Activated CD4-positive, alpha-beta T cell treated with anti-CD3 and anti-CD28 coated beads for 1 hour (primary cell): Measurements from ENCODE around the gene SNRPA1.
A peak's percentile ranks its signal among the peaks of the same experiment; 100 is the strongest.
"Not testable (repeated sequence)": the region's sequence is repeated elsewhere in the genome, so short reads cannot be mapped to it uniquely, and the experiment has no call there.

ENCODE experiments used
- DNase-seq: peaks from one replicate; pipeline ENCODE4 v3.0.0-alpha.2; 2020

SNRPA1 gene

GRCh38 chr15:101293122-101293521 is 1.9 kb downstream of the SNRPA1 start:
- DNase-seq = no peak

GRCh38 chr15:101288905-101289513 is 6.0 kb downstream of the SNRPA1 start:
- no peak for DNase-seq

GRCh38 chr15:101287342-101287741 is 7.7 kb downstream of the SNRPA1 start:
- not testable (repeated sequence) for DNase-seq

- DNase-seq = no peak
Measured at GRCh38 chr15:101286471-101287114, 8.5 kb downstream of the SNRPA1 start.

- DNase-seq = no peak
Measured at GRCh38 chr15:101283931-101284330, 11.1 kb downstream of the SNRPA1 start.

- no peak for DNase-seq
Measured at GRCh38 chr15:101280007-101280406, 15.0 kb downstream of the SNRPA1 start.

- no peak for DNase-seq
Measured at GRCh38 chr15:101277943-101278564, 17.0 kb downstream of the SNRPA1 start.

- peak; percentile 78 for DNase-seq
Measured at GRCh38 chr15:101277038-101277822, 17.8 kb downstream of the SNRPA1 start, which contains the start of gene SELENOS. Gene SELENOS, minus strand, starts transcription at chr15:101277485. Its CDS starts 68 bp downstream, at chr15:101277417.

GRCh38 chr15:101276501-101277037 is 18.5 kb downstream of the SNRPA1 start:
- DNase-seq = no peak

- DNase-seq = no peak
Measured at GRCh38 chr15:101275018-101275417, 20.0 kb downstream of the SNRPA1 start.

- no peak for DNase-seq
Measured at GRCh38 chr15:101273534-101273933, 21.5 kb downstream of the SNRPA1 start.

- no peak for DNase-seq
Measured at GRCh38 chr15:101272584-101272983, 22.5 kb downstream of the SNRPA1 start.

GRCh38 chr15:101269479-101270223 is 25.4 kb downstream of the SNRPA1 start:
- no peak for DNase-seq

GRCh38 chr15:101267320-101268104 is 27.5 kb downstream of the SNRPA1 start:
- no peak for DNase-seq

GRCh38 chr15:101266787-101267186 is 28.3 kb downstream of the SNRPA1 start:
- DNase-seq = no peak

GRCh38 chr15:101266034-101266433 is 29.0 kb downstream of the SNRPA1 start:
- DNase-seq = no peak

GRCh38 chr15:101264911-101265641 is 30.0 kb downstream of the SNRPA1 start:
- no peak for DNase-seq

- DNase-seq = no peak
Measured at GRCh38 chr15:101264011-101264410, 31.0 kb downstream of the SNRPA1 start.

GRCh38 chr15:101262551-101262950 is 32.5 kb downstream of the SNRPA1 start:
- no peak for DNase-seq

GRCh38 chr15:101258238-101259144 is 36.6 kb downstream of the SNRPA1 start:
- no peak for DNase-seq
